ENCODE measurements around the gene TMEM163. TPM values are rescaled to one million over a fixed set of nuclear protein-coding genes. Genes with fewer than 3 reads are reported as not detected.

Gene TMEM163
- total RNA-seq, 6 donors from 2014 or later, result 19.3 to 71.6 (median 26.7) TPM

Other genes starting within 250 kb of the TMEM163 start
- under 1 TPM in 1 of 6 donors, not detected in 5; 0.20 TPM for gene ACMSD, start 119.6 kb upstream of the TMEM163 start, total RNA-seq
- gene CCNT2, start 199.8 kb upstream of the TMEM163 start, total RNA-seq, result 10 to 100 TPM; 15.9 to 56.9 (median 32.2) TPM